Medulla oblongata (tissue), 1 donor: Measurements from ENCODE around the gene GDF11.
"Not testable (repeated sequence)": the region's sequence is repeated elsewhere in the genome, so short reads cannot be mapped to it uniquely, and the experiment has no call there.

ENCODE experiments used
- DNase-seq: peaks from one replicate; pipeline ENCODE4 v3.0.0-alpha.2; 2015; ENCODE audit errors: extremely low spot score

Gene GDF11

DNA sequence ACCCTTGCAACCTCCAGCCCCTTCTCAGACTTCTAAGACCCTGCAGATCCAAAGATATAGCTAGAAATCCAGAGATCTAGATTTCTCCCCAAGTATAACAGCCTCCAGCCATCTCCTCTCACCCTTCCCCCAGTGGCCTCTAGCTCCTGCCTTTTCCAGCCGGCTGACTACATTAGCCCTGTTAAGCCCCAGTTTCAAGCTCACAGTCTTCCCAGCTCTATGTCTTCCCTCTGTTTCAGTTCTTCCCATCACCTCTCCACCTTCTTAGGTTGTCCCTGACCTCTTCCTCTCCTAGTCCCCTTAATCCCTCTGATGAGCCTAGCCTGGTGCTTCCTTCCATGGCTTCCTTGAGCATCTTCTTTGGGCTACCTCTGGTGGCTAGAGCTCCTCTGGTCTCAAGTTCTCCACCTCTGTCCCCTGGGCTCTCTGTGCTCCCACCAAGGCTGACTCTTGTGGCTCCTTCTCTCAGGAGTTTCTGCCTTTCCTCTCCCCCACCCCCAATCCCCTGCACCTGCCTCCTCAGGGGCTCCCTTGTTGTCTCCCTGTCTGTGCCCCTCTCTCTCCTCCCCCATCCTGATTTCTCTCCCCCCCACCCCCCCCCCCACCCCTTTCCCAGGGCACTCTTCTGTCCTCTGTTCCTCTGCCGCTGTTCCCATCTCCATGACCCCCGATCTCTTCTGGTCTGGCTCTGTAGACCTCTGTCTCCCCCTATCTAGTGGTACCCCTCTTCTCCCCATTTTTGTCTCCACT is 816 bp upstream of the GDF11 start:
- no peak for DNase-seq

DNA sequence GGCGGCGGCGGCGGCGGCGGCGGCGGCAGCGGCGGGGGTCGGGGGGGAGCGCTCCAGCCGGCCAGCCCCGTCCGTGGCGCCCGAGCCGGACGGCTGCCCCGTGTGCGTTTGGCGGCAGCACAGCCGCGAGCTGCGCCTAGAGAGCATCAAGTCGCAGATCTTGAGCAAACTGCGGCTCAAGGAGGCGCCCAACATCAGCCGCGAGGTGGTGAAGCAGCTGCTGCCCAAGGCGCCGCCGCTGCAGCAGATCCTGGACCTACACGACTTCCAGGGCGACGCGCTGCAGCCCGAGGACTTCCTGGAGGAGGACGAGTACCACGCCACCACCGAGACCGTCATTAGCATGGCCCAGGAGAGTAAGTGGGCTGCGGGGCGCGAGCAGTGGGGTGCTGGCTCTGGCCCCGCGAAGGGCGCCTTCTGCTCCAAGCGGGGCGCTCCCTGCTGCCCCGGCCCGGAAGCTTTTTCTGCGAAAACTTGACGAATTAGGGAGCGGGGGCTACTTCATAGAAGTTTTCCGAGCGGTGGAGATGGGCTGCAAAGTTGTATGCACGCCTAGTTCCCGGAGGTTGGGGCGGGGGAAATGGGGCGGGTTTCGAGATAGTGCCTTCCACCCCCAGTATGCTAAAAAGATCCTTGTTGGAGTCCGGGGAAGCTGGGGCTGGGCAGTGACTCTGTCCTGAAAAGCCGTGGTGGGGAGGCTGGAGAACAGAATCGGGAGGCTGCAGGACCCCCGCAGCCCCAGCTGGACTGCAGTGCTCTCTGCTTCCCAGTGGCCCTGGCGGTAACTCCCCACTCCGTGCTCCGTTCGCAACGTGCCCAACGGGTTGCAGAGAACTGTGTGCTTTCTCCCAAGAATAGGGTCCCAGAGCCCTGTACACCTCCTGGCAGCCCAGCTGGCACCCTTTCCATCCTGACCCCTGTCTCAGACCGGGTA is 751 bp downstream of the GDF11 start:
- no peak for DNase-seq

GRCh38 chr12:55744340-55745030 is 1.6 kb downstream of the GDF11 start:
- no peak for DNase-seq

- DNase-seq, result no peak
Measured at GRCh38 chr12:55745361-55746173, 2.6 kb downstream of the GDF11 start.

DNA sequence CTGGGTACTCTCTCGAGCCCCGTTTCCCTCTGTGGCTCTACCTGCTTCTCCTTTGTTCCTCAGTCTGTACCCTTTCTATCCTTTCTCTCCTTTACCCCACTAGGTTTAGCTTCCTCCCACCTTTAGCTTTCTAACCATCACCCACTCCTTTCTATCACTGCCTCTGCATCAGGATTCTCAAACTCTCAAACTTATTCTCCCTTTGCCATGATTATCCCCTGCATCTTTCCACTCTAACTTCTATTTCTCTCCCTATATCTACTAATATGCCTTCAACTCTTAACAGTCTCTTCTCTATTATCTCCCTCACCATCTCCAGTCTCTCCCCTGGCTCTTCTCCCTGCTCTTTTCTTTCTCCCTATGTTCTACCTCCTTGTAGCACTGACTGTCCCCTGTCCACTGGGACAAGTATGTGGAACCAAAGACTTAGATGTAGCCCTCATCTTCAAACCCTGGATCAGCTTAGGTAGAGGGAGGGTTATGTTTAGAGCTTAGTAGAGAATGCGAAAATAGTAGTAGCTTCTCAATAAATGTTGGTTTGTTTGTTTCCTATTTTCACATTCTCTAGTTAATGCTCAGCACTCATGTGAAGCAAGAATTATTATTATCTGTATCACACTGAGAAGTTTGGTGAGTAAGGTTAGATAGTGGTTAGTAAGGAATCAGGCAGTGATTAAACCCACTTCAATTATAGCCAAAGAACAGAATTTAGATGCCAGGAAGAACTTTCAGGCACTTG is 3.4 kb downstream of the GDF11 start:
- DNase-seq, result no peak

GRCh38 chr12:55746913-55747231 is 4.0 kb downstream of the GDF11 start:
- no peak for DNase-seq

DNA sequence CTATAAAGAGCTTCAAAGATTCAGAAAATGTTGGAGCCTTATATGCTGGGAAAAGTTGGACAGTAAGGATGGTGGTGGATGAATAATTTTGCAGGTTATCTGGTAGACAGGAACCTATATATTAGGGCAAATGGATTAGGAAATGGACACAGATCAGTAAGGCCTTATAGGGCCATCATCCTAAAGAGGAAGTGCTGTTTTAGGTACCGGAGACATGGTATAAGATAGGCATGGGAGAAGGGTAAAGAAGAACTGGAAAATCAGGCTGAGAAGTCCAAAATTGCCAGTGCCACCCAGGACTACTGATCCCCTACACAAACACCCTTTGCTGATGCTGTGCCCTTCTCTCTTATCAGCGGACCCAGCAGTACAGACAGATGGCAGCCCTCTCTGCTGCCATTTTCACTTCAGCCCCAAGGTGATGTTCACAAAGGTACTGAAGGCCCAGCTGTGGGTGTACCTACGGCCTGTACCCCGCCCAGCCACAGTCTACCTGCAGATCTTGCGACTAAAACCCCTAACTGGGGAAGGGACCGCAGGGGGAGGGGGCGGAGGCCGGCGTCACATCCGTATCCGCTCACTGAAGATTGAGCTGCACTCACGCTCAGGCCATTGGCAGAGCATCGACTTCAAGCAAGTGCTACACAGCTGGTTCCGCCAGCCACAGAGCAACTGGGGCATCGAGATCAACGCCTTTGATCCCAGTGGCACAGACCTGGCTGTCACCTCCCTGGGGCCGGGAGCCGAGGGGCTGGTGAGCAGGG is 5.5 kb downstream of the GDF11 start:
- DNase-seq, result no peak

GRCh38 chr12:55755246-55755645 is 12.3 kb downstream of the GDF11 start:
- DNase-seq, result no peak

- DNase-seq, result no peak
Measured at GRCh38 chr12:55757701-55758100, 14.8 kb downstream of the GDF11 start.

- DNase-seq, result not testable (repeated sequence)
Measured at GRCh38 chr12:55758575-55758974, 15.7 kb downstream of the GDF11 start.

DNA sequence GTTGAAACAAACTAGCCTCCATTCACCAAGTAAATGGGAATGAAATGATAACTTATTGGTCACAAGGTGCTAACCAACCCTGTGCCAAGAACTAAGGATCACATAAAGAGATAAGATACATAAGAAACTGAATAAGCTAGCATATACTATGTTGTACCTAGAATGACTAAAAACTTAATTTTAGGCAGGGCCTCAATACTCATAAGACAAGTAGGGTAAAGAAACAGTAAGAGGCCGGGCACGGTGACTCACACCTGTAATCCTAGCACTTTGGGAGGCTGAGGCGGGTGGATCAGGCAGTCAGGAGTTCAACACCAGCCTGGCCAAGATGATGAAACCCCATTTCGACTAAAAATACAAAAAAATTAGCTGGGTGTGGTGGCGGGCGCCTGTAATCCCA is 17.7 kb downstream of the GDF11 start:
- no peak for DNase-seq

- DNase-seq, result no peak
Measured at GRCh38 chr12:55762646-55763045, 19.7 kb downstream of the GDF11 start.

DNA sequence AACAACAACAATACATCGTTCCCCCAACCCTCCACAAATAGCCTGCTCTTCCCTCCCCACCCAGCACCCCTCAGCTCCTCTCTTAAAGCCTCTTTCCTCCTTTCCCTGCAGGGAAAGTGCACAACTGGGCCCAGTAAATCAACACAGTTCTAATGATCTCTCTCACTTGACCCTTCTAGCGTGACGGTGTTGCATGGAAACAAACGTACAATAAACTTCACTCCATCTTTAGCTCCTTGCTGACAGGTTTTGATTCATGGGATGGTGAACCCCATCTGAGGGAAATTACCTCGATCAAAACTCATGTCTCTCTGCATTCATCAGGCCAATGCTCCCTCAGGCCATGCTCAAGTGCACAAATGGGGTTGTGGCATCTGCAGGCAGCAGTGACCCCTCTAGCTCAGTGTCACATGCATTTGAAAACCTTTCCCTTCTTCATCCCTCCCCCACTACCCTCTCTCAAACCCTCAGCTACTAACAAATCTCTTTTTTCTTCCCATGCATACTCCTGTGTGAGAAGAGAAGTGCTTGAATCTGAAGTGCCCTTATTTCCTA is 22.9 kb downstream of the GDF11 start:
- DNase-seq, result no peak

DNA sequence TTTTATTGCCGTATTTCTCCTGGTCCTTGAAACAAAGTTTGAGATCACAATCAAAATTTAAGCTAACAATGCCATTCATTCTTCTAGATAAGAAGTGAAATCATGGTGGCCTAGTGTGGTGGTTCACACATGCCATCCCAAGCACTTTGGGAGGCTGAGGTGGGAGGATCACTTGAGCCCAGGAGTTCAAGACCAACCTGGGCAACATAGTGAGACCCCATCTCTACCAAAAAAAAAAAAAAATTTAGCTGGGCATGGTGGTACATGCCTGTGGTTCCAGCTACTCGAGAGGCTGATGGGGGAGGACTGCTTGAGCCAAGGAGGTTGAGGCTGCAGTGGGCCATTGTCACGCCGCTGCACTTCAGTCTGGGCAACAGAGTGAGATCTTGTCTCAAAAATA is 24.2 kb downstream of the GDF11 start:
- no peak for DNase-seq

DNA sequence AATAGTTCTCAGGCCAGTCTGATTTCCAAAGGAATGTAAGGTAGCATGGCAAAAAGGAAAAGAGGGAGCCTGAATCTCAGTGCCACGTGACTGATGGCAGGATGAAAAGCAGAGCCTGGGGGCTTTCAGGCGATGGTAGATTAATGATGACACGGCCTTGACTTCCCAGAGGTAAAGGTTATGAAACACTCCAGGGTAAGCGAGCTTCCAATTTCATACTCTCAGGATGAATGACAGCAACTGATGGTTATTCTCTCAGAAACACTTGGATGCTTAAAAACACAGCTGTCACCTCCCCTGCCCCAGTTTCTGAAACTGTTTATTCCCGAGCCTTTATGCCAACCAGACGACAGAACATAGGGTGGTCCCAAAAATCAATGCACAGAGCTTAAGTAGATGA is 28.8 kb downstream of the GDF11 start:
- no peak for DNase-seq

DNA sequence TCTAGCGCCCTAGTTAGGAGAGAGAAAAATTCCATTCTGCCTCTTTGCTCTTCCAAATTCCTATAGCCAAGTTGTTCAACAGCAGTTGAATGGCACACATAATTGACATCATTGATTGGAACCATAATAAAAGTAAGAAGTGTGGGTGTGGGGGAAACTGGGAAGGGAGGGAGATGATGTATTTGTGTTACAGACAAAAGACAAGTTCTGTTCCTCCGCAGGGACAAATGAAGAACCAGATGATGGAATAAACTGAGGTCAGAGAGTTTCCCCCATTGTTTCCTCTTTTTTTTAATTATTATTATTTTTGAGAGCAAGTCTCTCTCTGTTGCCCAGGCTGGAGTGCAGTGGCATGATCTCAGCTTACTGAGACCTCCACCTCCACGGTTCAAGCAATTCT is 34.9 kb downstream of the GDF11 start:
- DNase-seq, result no peak

DNA sequence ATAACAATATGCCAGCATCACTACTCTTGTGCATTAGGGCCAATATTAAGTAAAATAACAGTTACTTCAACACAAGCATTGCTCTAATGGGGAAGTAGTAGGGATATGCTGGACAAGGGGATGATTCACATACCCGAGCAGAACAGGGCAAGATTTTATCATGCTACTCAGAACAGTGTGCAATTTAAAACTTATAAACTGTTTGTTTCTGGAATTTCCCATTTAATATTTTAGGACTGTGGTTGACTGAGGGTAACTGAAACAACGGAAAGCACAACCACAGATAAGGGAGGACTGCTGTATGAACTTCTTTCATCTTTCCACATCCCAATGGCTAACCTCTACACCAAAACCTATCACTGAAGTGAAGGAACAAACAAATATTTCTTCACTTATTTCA is 37.8 kb downstream of the GDF11 start:
- DNase-seq, result no peak

- no peak for DNase-seq
Measured at GRCh38 chr12:55788546-55788945, 45.6 kb downstream of the GDF11 start.

DNA sequence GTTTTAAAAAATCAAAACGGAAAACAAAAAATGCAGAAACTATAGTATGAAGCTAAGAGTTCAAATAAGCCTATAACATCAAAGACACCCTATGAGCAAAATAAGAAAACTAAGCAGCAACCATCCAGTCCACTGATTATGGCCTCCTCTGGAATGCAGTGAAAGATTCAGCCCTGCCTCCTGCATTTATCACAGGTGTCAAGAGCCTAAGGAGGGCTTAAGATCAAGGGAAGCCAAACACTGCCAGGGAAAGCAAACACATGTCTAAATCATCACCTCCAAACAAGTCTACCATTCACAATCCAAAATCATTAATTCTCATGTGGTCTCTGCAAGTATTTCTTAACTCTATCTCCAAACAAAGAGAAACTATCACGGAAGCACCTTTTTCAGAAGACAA is 46.2 kb downstream of the GDF11 start:
- DNase-seq, result no peak

GRCh38 chr12:55789893-55790292 is 47.0 kb downstream of the GDF11 start:
- DNase-seq, result no peak
